Vagina (tissue), 2 donors: ENCODE results near the gene RRAGC.

Source experiments
- POLR2A ChIP-seq, 2 donors: fragments of 450-650 bp; IDR thresholded peaks; one replicate each; pipeline ENCODE4 v1.6.1; 2017; ENCODE audit warnings: antibody characterized with exemption in 2 of 2, mild to moderate bottlenecking in 2 of 2, moderate library complexity in 2 of 2
- POLR2AphosphoS5 ChIP-seq, 2 donors: sonication (generic); formaldehyde crosslinking; IDR thresholded peaks; one replicate each; pipeline ENCODE4 v1.9.0; 2017; ENCODE audit warnings: antibody characterized with exemption in 2 of 2, mild to moderate bottlenecking in 2 of 2, low read depth in 1 of 2; ENCODE audit not compliant: insufficient read depth in 1 of 2
- TF ChIP-seq, protein P1 (sequence below), 3 experiments: fragments of 450-650 bp in 2 of 3; fragments of 200-600 bp in 1 of 3; sonication (generic) in 1 of 3; IDR thresholded peaks; one replicate each; pipeline ENCODE4 v1.5.1; 2017 to 2019; ENCODE audit warnings: antibody characterized with exemption in 3 of 3, mild to moderate bottlenecking in 2 of 3, moderate library complexity in 2 of 3

DNA sequence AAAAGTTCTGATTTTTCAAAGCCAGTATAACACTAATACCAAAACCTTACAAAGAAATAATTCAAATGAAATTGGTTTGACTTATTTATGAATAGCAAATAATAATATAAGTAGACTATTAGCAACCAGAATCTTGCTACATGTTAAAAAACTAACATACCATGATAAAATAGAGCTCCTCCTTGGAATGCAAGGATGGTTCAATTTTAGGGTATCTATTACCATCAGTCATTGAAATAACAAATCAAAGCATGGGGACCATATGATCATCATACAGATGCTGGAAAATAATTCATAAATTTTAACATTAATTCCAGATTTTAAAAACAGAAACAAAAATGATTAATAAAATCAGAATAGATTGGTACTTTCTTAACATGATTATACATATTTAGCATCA is 66.3 kb downstream of the RRAGC start:
- TF ChIP-seq, protein P1, sequence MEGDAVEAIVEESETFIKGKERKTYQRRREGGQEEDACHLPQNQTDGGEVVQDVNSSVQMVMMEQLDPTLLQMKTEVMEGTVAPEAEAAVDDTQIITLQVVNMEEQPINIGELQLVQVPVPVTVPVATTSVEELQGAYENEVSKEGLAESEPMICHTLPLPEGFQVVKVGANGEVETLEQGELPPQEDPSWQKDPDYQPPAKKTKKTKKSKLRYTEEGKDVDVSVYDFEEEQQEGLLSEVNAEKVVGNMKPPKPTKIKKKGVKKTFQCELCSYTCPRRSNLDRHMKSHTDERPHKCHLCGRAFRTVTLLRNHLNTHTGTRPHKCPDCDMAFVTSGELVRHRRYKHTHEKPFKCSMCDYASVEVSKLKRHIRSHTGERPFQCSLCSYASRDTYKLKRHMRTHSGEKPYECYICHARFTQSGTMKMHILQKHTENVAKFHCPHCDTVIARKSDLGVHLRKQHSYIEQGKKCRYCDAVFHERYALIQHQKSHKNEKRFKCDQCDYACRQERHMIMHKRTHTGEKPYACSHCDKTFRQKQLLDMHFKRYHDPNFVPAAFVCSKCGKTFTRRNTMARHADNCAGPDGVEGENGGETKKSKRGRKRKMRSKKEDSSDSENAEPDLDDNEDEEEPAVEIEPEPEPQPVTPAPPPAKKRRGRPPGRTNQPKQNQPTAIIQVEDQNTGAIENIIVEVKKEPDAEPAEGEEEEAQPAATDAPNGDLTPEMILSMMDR (IDR thresholded peaks at IDR 0.05), result no peak
- no peak for TF ChIP-seq POLR2A (IDR thresholded peaks at IDR 0.05)
- no peak for TF ChIP-seq POLR2AphosphoS5 (IDR thresholded peaks at IDR 0.05; ENCODE audit: insufficient read depth in 1 of 2, low read depth in 1 of 2)
